GM21390 (cell line): ENCODE results near the gene PPP1R26.
"Not testable (repeated sequence)": the region's sequence is repeated elsewhere in the genome, so short reads cannot be mapped to it uniquely, and the experiment has no call there.

Experiments
- ATAC-seq: cut with Tn5 transposase; IDR thresholded peaks from one replicate; pipeline ENCODE4 v1.9.1; 2021; ENCODE audit not compliant: unreplicated experiment

The PPP1R26 gene

GRCh38 chr9:135458478-135458877 lies 21.1 kb upstream of the PPP1R26 start:
- ATAC-seq = not testable (repeated sequence)

- ATAC-seq = no peak
Observed at GRCh38 chr9:135461936-135462335, 17.6 kb upstream of the PPP1R26 start.

GRCh38 chr9:135463140-135463539 lies 16.4 kb upstream of the PPP1R26 start:
- ATAC-seq = no peak

GRCh38 chr9:135464181-135464580 lies 15.4 kb upstream of the PPP1R26 start:
- ATAC-seq = no peak

GRCh38 chr9:135468854-135469521 lies 10.6 kb upstream of the PPP1R26 start:
- no peak for ATAC-seq

GRCh38 chr9:135471791-135472640 lies 7.6 kb upstream of the PPP1R26 start:
- no peak for ATAC-seq

GRCh38 chr9:135473972-135474543 lies 5.5 kb upstream of the PPP1R26 start:
- ATAC-seq = no peak

GRCh38 chr9:135474915-135475314 lies 4.7 kb upstream of the PPP1R26 start:
- ATAC-seq = no peak

- no peak for ATAC-seq
Observed at GRCh38 chr9:135476561-135477355, 2.8 kb upstream of the PPP1R26 start.

- no peak for ATAC-seq
Observed at GRCh38 chr9:135478191-135478590, 1.4 kb upstream of the PPP1R26 start.

- ATAC-seq = no peak
Observed at GRCh38 chr9:135478829-135479468, 633 bp upstream of the PPP1R26 start.

GRCh38 chr9:135480071-135480939 lies 723 bp downstream of the PPP1R26 start:
- no peak for ATAC-seq

- no peak for ATAC-seq
Observed at GRCh38 chr9:135480940-135481310, 1.3 kb downstream of the PPP1R26 start.

- ATAC-seq = no peak
Observed at GRCh38 chr9:135482015-135482754, 2.6 kb downstream of the PPP1R26 start.

GRCh38 chr9:135484460-135485277 lies 5.1 kb downstream of the PPP1R26 start:
- no peak for ATAC-seq

- no peak for ATAC-seq
Observed at GRCh38 chr9:135485385-135485784, 5.8 kb downstream of the PPP1R26 start.

- ATAC-seq = no peak
Observed at GRCh38 chr9:135485832-135486231, 6.2 kb downstream of the PPP1R26 start.
